ENCODE measurements around the gene COL4A1.

COL4A1 gene

DNA sequence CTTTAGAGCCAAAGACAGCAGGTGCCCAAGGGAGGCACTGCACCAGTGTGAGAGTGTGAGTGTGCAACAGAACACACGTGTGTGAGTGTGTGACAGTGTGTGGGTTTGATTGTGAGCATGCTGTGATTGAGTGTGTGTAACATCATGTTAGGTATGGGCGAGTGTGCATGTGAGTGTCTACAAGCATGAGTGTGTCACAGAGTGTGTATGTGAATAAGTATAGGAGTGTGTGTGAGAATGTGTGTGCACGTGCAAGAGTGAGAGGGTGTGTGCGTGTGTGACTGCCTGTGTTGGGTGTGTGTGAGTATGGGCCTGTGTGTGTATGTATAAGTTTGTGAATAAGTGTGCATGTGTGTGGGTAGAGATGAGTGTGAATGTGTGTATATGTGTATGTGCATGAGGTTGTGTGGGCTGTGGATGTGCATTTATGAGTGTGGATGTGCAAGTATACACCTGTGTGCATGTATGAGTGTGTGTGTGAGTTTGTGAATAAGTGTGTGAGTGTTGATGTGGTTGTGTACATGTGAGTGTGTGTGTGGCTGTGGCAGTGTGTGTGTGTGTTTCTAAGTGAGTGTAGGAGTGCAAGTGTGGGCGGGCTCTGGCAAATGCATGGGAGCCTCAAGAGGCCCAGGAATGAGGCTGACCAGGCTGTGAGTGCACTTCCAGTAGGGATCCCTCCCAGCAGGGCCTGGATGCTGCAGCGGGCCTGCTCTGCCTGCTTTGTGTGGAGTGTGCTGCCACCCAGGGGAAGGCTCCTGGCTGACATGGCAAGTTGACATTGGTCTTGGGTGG, 198.4 kb downstream of the COL4A1 start:
- TF ChIP-seq, protein P1, sequence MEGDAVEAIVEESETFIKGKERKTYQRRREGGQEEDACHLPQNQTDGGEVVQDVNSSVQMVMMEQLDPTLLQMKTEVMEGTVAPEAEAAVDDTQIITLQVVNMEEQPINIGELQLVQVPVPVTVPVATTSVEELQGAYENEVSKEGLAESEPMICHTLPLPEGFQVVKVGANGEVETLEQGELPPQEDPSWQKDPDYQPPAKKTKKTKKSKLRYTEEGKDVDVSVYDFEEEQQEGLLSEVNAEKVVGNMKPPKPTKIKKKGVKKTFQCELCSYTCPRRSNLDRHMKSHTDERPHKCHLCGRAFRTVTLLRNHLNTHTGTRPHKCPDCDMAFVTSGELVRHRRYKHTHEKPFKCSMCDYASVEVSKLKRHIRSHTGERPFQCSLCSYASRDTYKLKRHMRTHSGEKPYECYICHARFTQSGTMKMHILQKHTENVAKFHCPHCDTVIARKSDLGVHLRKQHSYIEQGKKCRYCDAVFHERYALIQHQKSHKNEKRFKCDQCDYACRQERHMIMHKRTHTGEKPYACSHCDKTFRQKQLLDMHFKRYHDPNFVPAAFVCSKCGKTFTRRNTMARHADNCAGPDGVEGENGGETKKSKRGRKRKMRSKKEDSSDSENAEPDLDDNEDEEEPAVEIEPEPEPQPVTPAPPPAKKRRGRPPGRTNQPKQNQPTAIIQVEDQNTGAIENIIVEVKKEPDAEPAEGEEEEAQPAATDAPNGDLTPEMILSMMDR (IDR thresholded peaks at IDR 0.05; ENCODE audit: insufficient read depth, low read depth, low read length, missing control alignments): peak; percentile 28
- H3K4me3 ChIP-seq (ENCODE audit: low read depth, low read length): no peak overlapping the region
- peak; percentile 36 for DNase-seq (ENCODE audit: low read depth)

DNA sequence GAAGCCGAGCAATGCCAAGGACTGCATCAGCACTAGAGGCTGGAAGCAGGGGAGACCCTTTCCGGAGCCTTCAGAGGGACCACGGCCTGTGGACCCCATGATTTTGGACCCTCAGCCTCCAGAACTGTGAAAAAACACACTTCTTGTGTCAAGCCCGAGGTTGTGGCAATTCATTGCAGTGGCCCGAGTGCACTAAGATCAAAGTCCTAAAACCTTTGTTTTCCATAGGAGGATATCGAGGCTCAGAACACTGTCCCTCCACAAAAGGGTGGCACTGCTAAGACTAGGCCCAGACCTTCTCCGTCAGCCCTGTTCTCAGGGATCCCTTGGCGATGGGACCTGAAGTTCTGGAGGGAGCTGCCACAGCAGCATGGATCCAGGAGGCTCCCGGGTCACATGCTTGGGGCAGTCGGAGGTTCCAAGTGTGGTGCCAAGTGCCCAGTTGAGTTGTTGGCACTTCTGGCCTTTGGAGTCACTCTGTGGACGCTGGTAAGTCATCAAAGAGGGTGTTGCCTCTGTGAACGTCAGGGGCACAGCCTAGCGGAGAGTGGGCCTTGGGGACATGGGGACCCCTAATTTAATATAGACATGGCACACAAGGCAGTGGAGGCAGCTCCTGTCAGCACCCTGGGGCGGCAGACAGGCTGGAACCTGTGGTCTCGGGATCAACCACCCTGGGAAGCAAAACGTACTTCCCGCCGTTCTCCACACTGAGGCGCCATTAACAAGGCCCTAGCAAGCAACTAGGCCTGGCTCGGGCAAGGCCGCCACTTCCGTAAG, 199.2 kb downstream of the COL4A1 start:
- TF ChIP-seq, protein P1 (IDR thresholded peaks at IDR 0.05; ENCODE audit: insufficient read depth, low read depth, low read length, missing control alignments): no peak
- H3K4me3 ChIP-seq (ENCODE audit: low read depth, low read length): no peak overlapping the region
- no peak for DNase-seq (ENCODE audit: low read depth)

DNA sequence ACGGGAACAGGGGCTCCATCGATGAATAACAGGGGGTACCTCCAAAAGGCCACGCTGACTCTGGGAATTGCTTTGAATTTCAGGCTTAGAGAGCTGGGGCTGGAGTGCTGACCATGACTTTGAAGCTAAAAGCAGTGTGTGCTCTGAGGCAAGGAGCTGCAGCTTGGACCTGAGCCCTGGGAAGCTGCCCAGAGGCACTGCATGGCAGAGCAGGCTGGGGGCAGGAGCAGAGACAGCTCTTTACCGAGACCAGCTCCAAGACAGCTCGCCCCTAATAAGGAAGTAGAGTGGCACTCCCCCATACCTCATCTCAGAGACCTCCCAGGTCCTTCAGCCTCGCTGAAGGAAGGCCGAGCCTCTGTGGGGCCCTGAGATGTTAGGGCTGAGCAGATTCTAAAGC, 200.2 kb downstream of the COL4A1 start:
- H3K4me3 ChIP-seq (ENCODE audit: low read depth, low read length): no peak overlapping the region
- TF ChIP-seq, protein P1 (IDR thresholded peaks at IDR 0.05; ENCODE audit: insufficient read depth, low read depth, low read length, missing control alignments): no peak

DNA sequence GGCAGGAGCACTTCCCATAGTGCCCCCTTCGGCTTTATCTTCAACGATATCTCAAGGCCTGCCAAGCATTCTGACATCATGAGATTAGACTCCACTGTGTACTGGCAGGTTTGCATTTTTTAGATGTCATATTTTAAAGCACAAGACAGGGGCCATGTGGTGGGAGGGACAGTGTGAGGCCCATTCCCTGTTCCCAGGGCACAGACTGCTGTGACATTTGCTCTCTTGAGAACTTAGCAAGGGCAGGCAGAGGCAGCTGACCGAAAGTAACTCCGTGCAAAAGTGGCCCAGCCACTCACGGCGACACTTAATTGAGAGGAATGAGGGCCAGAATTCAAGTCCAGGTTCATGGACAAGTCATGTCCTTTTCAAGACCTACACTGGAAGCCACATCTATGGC, 201.8 kb downstream of the COL4A1 start:
- TF ChIP-seq, protein P1 (IDR thresholded peaks at IDR 0.05; ENCODE audit: insufficient read depth, low read depth, low read length, missing control alignments): no peak
- no peak for DNase-seq (ENCODE audit: low read depth)
- no peak overlapping the region for H3K4me3 ChIP-seq (ENCODE audit: low read depth, low read length)

More for the DNA sequence above, 200.2 kb downstream of the COL4A1 start:
- no peak for DNase-seq (ENCODE audit: low read depth)

DNA sequence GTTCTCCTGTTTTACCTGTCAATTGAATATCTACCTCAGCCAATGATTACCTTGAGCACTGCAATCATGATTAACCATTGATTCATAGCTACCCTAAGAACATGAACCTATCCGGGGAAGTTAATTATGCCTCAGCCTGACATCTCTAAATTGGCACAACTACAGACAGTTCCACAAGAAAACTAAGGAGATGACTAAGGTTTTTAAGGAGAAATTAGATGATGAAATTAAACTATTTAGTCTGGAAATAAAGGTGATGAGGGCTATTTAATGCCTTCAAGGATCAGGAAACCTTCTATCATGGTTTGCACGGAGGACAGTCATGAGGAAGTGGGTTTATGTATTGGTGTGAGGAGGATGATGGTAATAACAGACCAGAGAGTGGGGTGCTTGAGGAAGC, 203.4 kb downstream of the COL4A1 start:
- TF ChIP-seq, protein P1 (IDR thresholded peaks at IDR 0.05; ENCODE audit: insufficient read depth, low read depth, low read length, missing control alignments): no peak
- no peak overlapping the region for H3K4me3 ChIP-seq (ENCODE audit: low read depth, low read length)
- DNase-seq (ENCODE audit: low read depth): no peak

DNA sequence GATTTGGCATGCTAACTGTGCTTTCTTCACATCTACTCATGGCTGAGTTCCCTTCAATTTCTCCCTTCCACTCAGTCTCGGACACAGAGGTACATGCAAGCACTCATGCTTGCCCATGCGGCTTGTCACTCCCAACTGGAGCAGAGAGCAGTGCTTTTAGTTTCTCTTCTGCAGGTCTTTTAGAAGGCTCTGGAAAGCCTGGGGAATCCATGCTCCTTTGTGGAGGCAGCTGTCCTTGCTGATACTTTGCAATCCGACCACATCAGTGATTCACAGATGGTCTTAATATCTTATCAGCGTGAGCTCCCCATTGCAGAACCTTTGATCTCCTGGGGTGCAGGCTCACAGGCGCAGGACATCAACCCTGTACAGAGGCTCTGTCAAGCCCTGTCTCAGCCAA, 203.9 kb downstream of the COL4A1 start:
- DNase-seq (ENCODE audit: low read depth): no peak
- TF ChIP-seq, protein P1 (IDR thresholded peaks at IDR 0.05; ENCODE audit: insufficient read depth, low read depth, low read length, missing control alignments): no peak
- no peak overlapping the region for H3K4me3 ChIP-seq (ENCODE audit: low read depth, low read length)
